T1000 (cell line): ENCODE data around the gene MBD3L2B.
A peak's percentile ranks its signal among the peaks of the same experiment; 100 is the strongest.
"Not testable (repeated sequence)": the region's sequence is repeated elsewhere in the genome, so short reads cannot be mapped to it uniquely, and the experiment has no call there.

Source experiments
- DNase-seq: peaks from one replicate; lab custom pipeline; 2025; ENCODE audit warnings: mixed read lengths; lab: John Stamatoyannopoulos, UW

Gene MBD3L2B

DNA sequence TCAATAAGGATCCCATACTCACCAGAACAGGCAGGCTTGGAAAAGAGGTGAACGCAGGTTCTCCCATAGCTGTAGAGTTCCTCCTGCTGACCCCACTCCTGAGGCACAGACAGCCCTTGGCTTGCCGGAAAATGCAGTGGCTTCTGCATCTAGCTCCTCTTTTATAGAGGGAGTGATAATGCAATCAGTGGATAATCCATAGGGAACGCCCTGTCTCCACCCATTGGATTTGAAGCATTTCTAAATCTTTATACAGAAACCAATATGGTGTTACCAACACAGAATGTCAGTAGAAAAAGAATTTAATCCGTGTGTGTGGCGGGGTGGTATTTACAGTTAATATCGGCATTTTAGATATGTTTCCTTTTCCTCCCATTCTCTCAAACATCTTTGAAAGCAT, at the start of gene MBD3L2B:
Gene MBD3L2B, minus strand, starts transcription at position 101 of the 400 bp plus-strand sequence. Its CDS starts 34 bp downstream, at position 67.
- not testable (repeated sequence) for DNase-seq

DNA sequence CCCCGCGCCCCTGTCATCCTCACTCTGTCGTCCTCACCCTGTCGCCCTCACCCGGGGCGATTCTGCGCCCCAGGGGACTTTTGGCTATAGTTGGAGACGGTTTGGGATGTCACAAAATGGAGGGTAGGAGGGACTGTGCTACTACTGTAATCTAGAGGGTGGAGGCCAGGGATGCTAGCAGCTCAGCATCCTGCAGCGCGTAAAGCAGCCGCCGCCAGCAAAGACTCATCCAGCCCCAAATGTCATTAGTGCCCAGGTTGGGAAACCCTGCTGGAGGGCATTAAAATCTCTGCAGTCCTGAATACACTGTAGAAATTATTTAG, 48.6 kb upstream of the MBD3L2B start:
- no peak for DNase-seq

DNA sequence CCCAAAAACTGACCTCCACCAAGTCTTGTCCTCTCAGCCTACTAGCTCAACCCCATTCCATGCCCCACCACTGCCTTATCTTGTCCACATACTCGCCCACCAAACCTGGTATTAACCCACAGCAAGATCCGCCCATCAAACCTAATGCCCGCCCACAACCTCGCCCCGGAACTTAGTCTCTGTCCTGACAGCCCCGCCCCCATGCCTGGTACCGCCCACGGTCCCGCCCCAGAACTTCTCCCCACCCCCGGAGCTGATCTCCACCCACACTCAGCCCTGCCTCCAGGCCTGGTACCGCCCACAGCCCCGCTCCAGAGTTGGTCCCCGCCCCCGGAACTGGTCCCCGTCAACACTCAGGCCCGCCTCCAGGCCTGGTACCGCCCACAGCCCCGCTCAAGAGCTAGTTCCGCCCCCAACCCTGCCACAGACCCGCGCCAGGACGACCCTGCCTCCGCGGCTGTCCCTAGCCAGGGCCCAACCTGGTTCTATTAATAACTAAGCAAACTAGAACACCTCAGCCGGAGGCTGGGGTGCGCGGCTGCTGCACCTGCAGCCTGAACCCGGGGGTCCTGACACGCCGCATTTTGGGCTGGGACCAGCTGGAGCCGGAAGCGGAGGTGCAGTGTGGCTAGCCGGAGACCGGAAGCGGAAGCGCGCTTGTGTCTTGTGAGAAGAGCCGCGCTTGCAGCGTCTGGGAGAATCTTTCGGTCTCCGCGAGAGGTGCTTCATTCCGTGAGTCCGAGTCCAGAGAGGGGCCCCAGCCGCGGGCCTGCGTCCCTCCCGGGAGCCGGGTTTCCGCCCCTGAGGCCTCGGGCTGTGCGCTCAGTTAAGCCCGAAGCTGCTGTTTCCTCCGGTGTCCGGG, 48.0 kb upstream of the MBD3L2B start, which contains the start of gene ZNF557:
Gene ZNF557, plus strand, starts transcription at position 662 of the 862 bp plus-strand sequence. CDS start 5,372 bp downstream, outside the sequence.
- DNase-seq: peak; percentile 98

DNA sequence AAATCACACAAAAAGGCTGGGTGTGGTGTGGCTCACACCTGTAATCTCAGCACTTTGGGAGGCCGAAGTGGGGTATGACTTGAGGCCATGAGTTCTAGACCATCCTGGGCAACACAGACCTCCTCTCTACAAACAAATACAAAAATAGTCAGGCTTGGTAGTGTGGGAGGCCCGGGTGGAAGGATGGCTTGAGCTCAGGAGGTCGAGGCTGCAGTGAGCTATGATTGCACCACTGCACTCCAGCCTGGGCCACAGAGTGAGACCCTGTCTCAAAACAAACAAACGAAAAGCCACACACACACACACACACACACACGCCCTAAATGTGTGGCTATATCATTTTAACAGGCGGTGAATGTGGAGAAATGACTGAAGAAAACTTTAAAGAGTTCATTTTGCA, 47.4 kb upstream of the MBD3L2B start:
- no peak for DNase-seq

DNA sequence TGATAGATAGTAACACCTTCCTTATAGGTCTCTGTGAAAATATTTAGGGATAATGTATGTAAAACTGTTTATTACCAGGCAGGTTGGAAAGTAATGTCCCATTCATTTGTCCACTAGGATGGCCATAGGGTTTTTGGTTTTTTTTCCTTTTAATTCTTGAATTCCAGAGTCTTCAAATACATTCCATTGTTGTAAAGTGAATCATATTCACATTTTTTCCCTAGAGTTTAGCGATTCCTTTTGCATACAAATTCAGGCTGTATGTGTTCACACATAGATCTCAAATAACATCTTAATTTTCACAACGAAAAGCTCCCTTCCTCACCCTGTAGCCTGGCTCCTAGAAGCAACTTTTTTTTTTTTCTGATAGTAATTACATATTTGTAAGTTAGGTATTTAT, 46.5 kb upstream of the MBD3L2B start:
- DNase-seq: no peak

DNA sequence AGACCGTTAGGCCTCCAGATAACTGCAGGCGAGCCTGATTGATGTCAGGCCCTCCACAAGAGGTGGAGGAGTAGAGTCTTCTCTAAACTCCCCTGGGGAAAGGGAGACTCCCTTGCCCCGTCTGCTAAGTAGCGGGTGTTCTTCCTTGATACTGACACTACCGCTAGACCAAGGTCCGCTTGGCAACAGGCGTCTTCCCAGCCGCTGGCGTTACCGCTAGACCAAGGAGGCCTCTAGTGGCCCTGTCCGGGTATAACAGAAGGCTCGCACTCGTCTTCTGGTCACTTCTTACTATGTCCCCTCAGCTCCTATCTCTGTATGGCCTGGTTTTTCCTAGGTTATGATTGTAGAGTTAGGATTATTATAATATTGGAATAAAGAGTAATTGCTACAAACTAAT, 45.9 kb upstream of the MBD3L2B start:
- DNase-seq: peak; percentile 6

DNA sequence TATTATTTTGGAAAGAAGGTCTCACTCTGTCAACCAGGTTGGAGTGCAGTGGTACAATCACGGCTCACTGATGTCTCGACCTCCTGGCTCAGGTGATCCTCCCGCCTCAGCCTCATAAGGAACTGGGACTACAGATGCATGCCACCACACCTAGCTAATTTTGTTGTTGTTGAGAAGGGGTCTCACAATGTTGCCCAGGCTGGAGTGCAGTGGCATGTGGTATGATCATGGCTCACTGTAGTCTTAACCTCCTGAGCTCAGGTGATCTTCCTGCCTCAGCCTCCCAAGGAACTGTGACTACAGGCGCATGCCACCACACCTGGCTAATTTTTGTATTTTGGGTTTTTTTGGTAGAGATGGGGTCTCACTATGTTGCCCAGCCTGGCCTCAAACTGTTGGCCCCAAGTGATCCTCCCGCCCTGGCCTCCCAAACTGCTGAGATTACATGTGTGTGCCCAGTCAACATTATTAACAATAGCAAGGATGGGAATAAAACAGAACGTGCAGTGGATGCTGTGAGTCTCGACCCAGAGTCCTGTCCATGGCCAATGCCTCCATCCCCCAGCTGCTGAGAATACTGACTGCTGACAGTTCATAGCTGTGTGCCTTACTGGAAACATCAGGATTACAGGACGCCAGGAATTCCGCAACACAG, 42.7 kb upstream of the MBD3L2B start:
- no peak for DNase-seq

DNA sequence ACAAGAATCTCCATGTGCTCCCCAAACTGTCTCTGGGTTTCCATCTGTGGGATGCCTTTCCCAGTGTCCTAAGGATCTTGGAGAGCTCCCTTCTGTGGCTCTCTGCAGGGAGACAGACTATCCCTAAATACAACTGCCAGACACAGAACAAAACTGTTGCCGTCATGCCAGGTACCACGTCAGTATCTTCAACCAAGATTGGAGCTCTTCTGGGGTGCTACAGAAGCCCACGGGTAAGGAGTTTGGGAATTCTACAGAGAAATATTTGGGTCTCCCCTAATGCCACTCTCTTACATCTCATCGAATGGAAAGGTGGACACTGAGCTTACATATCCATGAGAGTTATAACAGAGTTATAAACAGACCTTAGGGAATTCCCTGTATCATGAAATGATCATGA, 42.1 kb upstream of the MBD3L2B start:
- no peak for DNase-seq

DNA sequence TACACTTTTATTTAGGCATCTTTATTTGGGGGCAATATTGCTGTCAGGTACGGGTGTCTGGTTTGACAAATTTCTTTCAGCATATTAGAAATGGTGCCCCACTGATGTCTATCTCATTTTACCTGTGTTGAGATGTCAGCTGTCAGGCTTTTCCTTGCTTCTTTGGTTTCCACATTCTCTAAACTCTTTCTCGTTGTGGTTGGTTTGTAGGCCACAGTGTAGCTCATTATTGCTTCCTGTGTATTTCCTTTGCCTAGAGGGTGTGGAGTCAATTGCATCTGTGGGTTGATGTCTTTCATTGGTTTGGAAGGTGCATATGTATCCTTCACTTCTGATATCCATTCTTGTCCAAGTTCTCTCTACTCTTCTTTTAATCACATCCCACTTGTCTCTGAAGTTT, 38.7 kb upstream of the MBD3L2B start:
- DNase-seq: not testable (repeated sequence)

DNA sequence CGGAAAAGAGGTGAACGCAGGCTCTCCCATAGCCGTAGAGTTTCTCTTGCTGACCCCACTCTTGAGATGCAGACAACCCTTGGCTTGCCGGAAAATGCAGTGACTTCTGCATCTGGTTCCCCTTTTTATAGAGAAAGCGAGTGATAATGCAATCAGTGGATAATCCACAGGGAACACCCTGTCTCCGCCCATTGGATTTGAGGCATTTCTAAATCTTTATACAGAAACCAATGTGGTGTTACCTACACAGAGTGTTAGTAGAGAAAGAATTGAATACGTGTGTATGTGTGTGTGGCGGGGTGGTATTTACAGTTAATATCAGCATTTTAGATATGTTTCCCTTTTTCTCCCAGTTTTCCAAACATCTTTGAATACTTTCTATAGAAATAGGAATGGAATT, 37.3 kb upstream of the MBD3L2B start, which contains the start of gene MBD3L3:
Gene MBD3L3, minus strand, starts transcription at position 101 of the 400 bp plus-strand sequence. Its CDS starts 71 bp downstream, at position 30.
- not testable (repeated sequence) for DNase-seq

DNA sequence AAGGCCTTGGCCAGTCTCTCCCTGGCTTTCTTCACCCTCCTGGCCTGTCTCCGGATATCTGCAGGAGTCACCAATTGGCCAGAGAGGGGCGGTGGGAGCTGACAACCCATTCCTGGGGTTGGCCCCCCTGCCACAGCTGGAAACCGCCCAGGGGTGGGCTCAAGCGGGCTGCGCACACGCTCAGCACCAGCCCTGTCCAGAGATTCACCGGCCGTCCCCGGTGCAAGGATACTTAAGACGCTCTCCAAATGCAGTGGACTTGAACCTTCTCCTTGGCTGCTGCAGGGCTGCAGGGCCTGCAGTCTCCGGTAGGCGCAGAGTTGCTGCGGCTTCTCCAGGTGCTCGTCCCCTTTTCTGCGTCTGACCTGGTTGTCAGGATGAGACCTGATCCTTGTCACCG, 35.1 kb upstream of the MBD3L2B start:
- not testable (repeated sequence) for DNase-seq

DNA sequence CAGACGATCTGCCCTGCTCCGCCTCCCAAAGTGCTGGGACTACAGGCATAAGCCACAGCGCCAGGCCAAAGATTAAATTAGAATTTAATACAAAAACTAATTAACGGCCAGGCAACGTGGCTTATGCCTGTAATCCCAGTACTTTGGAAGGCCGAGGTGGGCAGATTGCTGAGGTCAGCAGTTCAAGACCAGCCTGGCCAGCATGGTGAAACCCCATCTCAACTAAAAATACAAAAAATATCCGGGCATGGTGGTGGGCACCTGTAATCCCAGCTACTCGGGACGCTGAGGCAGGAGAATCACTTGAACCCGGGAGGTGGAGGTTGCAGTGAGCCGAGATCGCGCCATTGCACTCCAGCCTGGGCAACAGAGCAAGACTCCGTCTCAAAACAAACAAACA, 34.4 kb upstream of the MBD3L2B start:
- DNase-seq: not testable (repeated sequence)

DNA sequence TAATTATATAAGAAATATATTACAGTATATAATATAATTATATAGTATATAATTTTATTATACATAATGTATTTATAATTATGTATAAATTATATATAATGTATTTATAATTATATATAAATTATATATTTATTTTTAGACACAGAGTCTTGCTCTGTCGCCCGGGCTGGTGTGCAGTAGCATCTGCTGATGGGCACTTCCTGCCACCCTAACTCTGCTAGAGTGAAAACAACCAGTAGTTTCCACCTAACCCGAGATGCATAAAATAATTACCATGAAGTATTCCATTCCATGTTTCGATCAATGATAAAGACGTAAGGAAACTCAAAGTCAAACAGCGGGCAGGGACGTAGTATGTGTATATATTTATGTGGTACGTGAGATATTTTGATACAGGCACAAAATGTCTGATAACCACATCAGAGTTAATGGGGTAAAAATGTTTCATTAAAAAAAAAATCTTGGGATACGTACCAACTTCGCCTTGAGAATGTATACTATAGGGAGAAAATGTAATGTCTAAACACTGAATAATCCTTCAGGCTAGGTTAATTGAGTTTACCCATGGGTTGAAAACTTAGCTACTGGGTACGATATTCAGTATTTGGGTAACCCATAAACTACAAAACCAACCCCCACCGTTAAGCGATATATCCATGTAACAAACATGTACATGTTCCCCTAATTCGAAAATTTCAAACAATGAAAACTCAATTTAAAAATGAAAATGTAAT, 33.6 kb upstream of the MBD3L2B start:
- DNase-seq: not testable (repeated sequence)

DNA sequence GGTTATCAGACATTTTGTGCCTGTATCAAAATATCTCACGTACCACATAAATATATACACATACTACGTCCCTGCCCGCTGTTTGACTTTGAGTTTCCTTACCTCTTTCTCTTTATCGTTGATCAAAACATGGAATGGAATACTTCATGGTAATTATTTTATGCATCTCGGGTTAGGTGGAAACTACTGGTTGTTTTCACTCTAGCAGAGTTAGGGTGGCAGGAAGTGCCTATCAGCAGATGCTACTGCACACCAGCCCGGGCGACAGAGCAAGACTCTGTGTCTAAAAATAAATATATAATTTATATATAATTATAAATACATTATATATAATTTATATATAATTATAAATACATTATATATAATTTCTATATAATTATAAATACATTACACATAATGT, 31.7 kb upstream of the MBD3L2B start:
- DNase-seq: not testable (repeated sequence)

DNA sequence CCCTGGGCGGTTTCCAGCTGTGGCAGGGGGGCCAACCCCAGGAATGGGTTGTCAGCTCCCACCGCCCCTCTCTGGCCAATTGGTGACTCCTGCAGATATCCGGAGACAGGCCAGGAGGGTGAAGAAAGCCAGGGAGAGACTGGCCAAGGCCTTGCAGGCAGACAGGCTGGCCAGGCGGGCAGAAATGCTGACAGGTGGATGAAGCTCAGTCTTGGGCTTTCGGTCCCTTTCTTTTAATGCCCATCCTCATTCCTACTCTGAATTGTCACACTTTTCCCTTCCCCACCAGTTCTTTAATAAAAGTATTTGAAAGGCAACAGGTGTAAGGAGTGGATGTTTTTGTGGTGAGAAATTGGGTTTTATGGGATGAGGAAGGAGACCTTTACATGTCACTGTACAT, 30.2 kb upstream of the MBD3L2B start:
- not testable (repeated sequence) for DNase-seq

DNA sequence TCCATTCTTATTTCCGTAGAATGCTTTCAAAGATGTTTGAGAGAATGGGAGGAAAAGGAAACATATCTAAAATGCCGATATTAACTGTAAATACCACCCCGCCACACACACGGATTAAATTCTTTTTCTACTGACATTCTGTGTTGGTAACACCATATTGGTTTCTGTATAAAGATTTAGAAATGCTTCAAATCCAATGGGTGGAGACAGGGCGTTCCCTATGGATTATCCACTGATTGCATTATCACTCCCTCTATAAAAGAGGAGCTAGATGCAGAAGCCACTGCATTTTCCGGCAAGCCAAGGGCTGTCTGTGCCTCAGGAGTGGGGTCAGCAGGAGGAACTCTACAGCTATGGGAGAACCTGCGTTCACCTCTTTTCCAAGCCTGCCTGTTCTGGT, 27.8 kb upstream of the MBD3L2B start, which contains the start of gene MBD3L2:
Gene MBD3L2, plus strand, starts transcription at position 301 of the 400 bp plus-strand sequence. Its CDS starts 53 bp downstream, at position 354.
- not testable (repeated sequence) for DNase-seq

DNA sequence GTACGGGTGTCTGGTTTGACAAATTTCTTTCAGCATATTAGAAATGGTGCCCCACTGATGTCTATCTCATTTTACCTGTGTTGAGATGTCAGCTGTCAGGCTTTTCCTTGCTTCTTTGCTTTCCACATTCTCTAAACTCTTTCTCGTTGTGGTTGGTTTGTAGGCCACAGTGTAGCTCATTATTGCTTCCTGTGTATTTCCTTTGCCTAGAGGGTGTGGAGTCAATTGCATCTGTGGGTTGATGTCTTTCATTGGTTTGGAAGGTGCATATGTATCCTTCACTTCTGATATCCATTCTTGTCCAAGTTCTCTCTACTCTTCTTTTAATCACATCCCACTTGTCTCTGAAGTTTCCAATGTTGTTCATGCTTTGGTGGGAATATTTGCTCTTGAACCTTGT, 20.3 kb upstream of the MBD3L2B start:
- DNase-seq: not testable (repeated sequence)

DNA sequence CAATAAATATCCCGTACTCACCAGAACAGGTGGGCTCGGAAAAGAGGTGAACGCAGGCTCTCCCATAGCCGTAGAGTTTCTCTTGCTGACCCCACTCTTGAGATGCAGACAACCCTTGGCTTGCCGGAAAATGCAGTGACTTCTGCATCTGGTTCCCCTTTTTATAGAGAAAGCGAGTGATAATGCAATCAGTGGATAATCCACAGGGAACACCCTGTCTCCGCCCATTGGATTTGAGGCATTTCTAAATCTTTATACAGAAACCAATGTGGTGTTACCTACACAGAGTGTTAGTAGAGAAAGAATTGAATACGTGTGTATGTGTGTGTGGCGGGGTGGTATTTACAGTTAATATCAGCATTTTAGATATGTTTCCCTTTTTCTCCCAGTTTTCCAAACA, 18.8 kb upstream of the MBD3L2B start, which contains the start of gene MBD3L4:
Gene MBD3L4, minus strand, starts transcription at position 101 of the 400 bp plus-strand sequence. Its CDS starts 35 bp downstream, at position 66.
- not testable (repeated sequence) for DNase-seq

DNA sequence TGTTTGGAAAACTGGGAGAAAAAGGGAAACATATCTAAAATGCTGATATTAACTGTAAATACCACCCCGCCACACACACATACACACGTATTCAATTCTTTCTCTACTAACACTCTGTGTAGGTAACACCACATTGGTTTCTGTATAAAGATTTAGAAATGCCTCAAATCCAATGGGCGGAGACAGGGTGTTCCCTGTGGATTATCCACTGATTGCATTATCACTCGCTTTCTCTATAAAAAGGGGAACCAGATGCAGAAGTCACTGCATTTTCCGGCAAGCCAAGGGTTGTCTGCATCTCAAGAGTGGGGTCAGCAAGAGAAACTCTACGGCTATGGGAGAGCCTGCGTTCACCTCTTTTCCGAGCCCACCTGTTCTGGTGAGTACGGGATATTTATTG, 9.0 kb upstream of the MBD3L2B start, which contains the start of gene MBD3L5:
Gene MBD3L5, plus strand, starts transcription at position 301 of the 400 bp plus-strand sequence. Its CDS starts 34 bp downstream, at position 335.
- DNase-seq: not testable (repeated sequence)

DNA sequence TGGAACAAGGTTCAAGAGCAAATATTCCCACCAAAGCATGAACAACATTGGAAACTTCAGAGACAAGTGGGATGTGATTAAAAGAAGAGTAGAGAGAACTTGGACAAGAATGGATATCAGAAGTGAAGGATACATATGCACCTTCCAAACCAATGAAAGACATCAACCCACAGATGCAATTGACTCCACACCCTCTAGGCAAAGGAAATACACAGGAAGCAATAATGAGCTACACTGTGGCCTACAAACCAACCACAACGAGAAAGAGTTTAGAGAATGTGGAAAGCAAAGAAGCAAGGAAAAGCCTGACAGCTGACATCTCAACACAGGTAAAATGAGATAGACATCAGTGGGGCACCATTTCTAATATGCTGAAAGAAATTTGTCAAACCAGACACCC, 7.6 kb upstream of the MBD3L2B start:
- DNase-seq: not testable (repeated sequence)

DNA sequence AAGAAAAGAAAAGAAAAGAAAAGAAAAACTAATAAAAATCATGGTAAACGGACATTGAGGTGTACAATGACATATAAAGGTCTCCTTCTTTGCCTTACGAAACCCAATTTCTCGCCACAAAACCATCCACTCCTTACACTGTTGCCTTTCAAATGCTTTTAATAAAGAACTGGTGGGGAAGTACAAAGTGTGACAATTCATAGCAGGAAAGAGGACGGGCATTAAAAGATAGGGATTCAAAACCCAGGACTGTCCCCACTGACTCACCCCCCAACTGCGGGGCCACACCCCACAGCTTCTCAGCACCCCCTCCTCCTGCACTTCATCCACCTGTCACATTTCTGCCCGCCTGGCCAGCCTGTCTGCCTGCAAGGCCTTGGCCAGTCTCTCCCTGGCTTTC, 2.4 kb downstream of the MBD3L2B start:
- no peak for DNase-seq

DNA sequence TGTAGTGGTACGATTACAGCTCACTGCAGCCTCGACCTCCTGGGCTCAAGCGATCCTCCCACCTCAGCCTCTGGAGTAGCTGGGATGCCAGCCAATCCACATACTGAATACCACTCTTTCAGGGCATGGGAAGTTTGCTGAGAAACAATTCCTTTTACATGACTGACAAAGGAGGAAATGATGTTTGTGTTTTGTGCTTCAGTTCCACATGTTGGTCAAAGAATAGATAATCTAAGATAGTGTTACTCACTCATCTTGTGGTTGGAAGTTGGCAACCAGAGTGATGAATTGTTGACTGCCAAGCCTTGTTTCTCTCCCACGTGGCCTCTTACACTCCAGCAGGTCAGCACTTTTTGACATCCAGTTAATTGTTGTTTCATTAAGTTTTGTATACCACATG, 7.6 kb downstream of the MBD3L2B start:
- DNase-seq: no peak
